Dedifferentiated amniotic fluid mesenchymal stem cell (primary cell): ENCODE results near the gene SHISA9.

Experiments used
- DNase-seq: peaks from one replicate; pipeline ENCODE4 v3.0.0-alpha.2; 2016; ENCODE audit errors: extremely low spot score

The SHISA9 gene

DNA sequence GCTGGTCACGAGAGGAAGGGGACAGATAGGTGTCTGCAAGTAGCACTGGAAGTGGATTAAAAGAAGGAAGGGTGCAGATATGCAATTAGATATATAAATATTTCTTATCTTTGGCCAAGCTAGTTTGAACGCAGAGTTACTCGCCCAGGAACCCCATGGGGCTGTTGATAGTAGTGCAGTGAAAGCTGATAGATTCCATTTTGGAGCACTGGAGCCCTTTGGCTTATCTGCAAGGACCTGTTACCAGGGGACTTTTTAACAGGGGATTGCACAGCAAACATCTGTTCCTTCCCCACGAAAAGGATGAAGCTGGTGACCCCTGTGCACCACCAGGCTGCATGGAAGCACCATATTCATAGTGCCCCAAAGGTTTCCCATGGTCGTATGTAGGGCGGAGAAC lies 218.7 kb downstream of the SHISA9 start:
- no peak for DNase-seq

DNA sequence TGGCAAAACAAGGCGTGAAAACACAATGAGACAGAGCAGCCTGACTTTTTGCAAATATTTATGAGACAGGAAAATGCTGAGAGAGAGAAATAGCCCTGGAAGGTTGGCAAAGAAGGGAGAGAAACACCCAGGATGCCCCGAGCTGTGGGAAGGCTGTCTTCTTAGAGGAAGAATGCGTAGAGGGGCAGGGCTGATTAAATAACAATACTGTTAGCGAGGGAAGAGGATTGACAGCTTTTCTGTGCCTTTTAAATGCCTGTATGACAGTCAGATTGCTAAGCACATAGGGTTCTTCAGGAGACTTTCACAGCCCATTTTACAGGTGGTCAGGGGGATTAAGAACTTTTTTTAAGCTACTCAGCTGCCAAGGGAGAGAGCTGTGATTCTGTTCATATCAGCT lies 219.2 kb downstream of the SHISA9 start:
- DNase-seq, result no peak

DNA sequence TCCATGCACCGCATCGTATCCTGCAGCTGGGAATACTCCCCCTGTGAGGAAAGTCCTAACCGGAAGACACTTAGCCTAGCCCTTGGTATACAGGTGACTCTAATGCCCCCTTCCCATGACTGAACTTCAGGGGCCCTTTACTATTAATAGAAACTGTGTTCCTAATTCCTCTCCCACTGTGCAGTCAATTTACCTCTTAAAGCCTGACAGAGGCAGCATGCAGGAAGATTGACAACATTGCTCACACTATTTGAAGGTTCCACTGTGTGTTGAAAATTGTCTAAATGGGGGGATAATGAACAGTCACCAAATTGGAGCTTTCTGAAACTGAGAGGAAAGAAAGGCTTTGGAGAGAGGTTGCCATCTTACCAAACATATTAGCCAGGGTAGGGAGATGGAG lies 222.6 kb downstream of the SHISA9 start:
- no peak for DNase-seq

DNA sequence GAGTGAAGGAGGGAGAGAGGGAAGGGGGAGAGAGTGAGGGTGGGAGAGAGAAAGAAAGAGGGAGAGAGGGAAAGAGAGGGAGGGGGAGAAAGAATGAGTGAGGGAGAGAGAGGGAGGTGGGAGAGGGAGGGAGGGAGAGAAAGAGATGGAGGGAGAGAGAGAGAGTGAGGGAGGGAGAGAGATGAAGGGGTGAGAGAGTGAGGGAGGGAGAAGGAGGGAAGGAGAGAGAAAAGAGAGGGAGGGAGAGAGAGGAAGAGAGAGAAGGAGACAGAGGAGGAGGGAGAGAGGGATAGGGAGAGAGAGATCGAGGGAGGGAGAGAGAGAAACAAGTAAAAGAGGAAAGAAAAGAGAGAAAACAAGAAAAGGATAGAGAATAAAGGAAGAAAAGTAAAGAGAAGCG lies 225.7 kb downstream of the SHISA9 start:
- no peak for DNase-seq

DNA sequence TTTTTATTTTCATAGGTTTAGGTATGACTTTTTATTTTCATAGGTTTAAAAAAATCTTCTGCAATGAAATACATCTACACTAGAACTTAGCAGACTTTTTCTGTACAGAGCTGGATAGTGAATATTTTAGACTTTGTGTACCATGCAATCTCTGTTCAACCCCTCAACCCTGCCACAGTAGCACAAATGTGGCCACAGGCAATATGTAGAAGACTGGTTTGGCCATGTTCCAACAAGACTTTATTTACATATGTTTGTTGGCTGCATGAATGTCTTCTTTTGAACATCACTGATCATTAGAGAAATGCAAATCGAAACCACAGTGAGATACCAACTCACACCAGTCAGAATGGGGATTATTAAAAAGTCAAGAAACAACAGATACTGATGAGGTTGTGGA lies 229.2 kb downstream of the SHISA9 start:
- DNase-seq, result no peak

DNA sequence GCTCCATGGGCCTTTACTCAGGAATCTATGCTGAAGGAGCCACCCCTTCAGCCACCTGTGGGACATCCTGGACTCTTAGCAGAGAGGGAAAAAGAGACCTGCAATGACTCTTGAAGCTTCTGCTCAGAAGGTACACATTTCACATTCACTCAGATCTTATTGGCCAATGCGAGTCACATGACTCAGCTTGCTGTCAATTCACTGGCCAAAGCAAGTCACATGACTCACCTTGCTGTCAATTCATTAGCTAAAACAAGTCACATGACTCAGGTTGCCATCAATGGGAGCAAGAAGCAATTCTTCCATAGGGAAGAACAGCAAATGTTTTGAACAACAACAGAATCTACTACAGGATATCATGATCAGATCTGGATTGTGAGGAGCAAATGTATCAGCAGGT lies 233.4 kb downstream of the SHISA9 start:
- no peak for DNase-seq

DNA sequence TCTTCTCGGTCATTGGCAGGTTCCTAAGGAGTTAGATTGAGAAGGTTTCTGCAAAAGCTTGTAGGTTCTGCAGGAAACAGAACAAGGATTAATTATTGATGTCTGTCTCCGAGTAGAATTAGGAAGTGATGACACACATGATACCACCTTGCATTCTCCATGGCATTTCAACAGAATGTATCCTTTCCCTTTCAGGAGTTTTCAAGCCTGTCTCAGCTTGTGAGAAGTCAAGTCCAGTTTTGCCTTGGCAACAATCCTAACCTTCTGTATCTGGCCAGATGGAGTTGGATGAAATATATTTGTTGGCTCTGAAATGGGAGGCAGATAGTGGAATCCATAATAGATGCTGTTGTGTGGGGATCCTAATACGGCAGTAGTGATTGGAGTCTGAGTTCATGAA lies 235.5 kb downstream of the SHISA9 start:
- DNase-seq, result no peak

DNA sequence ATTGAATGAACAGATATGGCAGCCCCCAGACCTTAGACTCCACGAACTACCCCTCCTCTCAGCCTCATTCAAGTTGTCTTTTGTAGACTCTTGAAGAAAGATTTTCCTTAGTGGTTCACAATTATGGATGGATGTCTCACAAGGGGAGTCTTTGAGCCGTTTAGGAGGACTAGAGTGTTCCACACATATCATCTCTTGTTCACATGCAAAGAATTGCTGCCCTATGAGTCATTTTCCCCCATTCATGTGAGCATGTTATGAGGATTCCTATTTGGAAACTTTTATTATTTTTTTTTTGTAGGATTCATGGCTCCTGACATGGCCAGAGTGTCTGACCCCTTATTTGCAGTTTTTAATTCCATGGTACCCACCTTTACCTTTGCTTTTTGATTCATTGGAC lies 237.1 kb downstream of the SHISA9 start:
- no peak for DNase-seq

DNA sequence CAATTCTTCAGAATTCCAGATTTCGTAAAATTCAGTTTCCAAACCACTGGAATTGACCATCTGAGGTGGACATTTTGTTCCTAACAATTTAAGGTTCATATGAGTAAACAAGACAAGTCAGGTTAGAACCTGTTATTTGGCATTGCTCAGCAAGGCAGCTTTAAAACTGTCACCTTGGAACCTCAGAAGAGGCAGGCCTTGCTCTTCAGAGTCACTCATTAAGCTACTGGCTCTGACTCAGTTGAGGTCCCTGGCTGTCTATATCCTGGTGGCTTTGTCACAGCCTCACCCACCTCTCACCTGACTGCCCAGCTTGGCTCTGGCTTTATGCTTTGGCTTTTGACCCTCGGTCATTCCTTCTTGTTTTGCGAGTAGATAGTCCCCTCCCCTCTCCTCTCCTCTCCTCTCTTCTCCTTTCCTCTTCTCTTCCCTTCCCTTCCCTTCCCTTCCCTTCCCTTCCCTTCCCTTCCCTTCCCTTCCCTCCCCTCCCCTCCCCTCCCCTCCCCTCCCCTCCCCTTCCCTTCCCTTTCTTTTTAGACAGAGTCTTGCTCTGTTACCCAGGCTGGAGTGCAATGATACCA lies 238.4 kb downstream of the SHISA9 start:
- no peak for DNase-seq

DNA sequence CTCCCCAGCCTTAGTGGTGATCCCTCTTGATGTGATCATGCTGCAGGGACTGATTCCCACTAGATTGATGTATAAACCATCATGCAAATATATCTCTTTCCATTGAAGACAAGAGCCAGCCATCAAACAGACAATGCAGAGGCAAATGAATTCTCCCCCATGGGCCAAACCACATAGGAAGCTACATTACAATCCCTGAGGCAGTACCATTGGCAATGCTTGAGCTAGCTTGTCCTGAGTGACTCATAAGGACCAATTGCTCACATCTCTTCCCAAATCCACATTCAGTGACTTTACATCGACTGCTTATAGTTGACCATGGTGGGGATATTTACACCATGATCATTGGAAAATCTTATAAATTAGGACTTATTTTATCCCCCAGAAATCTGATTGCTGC lies 242.2 kb downstream of the SHISA9 start:
- DNase-seq, result no peak

DNA sequence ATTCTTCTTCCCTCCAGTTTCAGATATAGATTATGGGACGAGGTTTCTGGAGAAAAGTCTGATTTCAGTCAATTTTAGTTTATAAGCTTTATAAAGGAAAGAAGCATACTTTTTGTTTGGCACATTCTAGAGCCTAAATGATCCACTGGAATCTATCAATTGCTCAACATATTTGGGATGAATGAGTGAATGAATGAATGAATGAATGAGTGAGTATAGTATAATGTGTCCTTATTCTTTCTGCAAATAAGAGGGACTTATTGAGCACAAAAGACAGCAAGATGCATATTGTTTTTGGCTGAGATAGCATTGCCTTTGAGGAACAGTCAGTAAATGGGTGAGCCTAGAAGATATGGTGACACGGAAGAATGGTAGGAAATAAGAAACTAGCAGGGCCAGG lies 245.4 kb downstream of the SHISA9 start:
- DNase-seq, result no peak

DNA sequence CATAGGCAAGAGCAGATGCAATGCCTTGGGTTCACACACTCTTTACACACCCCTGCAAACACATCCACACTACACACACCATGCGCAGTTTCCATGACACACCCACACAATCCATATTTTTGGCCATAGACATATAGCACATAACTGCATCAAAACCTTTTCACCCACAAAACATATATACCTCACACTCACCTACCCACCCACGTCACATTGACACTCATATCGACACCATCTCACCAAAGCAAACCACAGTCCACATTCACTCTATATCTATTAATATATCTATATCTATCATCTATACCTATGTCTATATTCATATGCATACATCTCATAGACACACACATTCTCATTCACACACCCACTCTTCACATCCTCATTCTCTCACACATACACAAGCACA lies 246.9 kb downstream of the SHISA9 start:
- DNase-seq, result no peak

DNA sequence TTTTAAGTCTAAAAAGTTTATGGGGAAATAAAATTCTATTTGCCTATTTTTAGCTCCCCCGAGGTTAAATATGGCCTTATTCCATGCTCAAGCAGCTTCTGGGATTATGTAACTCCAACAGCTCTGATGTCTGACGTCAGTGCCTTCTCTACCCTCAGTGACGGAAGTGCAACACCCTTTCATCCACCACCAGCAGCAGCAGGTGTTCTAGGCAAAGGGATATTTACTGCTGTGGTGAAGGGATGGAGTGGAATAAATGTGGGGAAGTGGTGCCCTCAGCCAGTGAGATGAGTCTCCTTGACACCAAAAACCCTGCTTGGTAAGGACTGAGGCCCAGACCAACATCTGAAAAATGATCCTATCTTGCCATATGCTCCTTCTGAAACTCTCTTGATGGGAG lies 247.4 kb downstream of the SHISA9 start:
- no peak for DNase-seq

DNA sequence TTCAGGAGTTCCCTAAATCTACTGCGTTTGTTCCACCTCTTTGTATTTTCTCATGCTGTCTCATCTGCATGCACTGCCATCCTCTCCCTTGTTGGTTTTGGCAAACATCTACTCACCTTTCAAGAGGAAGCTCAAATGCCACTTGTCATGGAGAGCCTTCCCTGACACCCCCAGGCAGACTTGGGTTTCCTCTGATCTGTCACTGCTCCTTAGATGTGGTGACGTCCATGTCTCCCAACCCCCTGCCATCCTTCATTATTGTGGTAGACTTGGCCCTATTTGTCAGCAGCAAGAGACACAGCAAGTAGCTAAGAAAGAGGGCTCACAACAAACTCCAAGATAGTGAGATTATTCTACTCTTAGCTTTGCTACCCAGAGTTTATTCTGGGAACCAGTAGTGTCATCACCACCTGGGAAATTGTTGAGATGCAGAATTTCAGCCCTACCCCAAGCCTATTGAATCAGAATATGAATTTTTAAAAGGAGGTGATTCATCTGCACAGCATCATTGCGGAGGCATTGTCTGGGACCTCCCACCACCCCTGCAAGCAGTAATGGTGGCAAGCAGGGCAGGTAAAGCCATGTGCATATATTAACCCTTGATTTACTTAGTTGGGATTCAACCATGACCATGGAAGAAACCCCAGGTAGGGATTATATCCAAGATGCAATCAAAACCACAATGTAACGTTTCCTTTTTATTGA lies 248.9 kb downstream of the SHISA9 start:
- no peak for DNase-seq

DNA sequence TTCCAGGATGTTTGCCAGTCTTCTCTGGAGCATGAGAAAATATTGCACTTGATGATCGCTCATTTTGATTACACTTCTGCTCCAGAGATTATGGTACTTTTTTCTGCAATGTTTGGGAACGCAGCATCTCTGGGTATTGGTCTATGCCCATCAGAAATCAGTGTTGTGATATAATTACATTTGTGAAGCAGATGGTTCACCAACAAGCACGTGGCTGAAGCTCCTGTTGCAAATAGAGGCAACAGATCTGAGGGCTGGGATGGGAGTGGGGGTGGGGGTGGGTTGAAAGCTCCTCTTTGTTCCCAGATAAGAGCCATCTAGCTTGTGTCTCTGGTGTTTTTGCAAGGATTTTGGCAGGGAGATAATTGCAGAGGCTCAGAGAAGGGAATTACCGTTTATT lies 252.3 kb downstream of the SHISA9 start:
- DNase-seq, result no peak

DNA sequence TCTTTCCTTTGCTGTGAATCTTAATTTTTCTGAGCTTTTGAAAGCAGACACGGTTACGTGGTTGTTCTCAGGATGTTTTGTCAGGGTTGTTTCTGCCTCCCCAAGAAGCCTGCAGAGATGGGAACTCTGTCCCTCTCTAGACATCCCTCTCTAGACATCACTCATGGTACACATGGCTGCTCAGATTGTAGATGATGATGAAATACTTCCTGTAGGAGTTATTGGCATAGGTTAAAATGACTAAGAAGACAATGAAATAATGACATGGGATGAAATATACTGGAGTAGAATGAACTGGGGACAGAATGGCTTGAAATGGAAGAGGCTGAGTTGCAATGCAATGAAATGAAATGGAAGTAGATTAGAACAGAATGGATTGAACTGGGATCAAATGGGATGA lies 253.4 kb downstream of the SHISA9 start:
- DNase-seq, result no peak

DNA sequence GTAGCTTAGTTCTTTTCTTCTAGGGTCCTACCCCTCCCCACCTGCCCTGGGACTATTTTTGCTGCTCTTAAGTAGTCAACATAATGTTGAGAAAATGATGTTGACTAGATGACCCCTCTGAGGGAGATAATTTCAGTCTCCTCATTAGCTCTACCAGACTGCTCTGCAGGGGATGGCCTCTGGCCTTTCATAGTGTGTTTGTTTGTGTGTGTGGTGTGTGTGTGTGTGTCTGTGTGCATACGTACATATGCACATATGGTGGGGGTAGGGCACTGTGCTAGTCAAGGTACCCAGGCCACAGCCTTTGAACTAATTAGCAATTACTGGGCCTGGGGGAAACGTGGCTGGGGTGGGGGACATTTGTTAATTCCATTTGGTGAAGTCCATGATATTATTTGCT lies 254.0 kb downstream of the SHISA9 start:
- no peak for DNase-seq

DNA sequence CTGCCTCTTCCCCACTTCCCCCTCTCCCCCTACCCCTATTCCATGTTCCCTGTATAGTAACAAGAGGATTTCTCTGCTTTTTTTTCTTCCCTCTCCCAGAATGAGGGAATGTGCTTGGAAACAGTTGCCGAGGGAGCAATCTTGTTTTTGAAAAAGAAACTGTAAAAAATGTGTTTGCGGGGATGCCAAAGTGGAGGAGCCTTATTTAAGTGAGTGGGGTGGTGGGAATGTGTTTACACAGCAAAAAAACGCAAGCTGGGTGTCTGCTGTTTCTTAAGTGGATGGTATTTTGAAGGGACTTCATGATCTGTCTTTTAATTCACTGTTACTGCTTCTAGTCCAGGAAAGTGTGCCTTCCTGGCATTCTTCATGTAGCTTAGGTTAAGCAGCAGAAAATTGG lies 254.4 kb downstream of the SHISA9 start:
- DNase-seq, result no peak

DNA sequence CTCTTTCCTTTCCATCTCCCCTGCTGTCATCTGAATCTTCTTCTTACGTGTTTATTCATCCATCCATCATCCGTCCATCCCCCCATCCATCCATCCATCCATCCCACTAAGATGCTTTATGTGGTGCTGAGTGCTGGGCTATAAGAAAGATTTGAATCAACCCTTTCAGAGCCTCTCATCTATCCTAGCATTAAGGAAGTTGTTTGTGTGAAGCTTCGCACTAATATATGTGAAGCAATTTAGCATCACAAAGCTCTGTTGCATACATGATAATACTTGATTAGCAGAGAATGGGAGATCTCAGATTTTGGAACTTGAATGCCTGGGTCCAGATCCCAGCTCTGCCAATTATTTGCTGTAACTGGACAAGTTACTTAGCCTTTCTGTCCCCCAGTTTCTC lies 255.7 kb downstream of the SHISA9 start:
- no peak for DNase-seq

DNA sequence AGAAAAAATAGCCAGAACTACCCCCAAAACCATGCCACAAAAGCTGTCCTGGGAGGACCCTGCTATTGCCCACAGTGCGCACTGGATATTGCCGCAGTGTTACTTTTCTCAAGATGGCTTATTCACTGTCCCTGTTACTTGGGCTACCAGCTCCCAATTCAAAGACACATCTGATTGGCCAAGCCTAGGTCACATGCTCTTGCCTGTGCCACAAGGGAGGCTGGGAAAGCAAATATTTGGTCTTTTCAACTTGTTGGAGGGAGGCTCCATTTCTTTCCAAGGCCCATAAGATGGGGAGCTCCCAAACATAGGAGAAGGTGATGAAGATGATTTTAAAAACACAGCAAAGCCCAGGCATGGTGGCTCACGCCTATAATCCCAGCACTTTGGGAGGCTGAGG lies 257.0 kb downstream of the SHISA9 start:
- DNase-seq, result no peak

DNA sequence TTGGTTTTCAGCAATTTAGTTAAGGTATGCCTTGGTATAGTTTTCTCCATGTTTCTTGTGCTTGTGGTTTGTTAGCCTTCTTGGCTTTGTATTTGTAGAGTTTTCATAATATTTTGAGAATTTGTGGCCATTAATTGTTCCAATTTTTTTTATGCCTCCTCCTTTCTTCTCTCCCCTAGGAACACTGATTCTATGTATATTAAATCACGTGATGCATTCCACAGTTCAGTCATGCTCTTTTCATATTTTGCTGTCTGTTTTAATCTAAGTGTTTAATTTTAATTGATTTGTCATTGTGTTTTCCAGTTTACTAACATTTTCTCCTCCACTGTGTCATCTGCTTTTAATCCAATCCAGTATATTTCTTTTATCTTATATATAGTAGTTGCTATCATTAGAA lies 263.6 kb downstream of the SHISA9 start:
- no peak for DNase-seq

DNA sequence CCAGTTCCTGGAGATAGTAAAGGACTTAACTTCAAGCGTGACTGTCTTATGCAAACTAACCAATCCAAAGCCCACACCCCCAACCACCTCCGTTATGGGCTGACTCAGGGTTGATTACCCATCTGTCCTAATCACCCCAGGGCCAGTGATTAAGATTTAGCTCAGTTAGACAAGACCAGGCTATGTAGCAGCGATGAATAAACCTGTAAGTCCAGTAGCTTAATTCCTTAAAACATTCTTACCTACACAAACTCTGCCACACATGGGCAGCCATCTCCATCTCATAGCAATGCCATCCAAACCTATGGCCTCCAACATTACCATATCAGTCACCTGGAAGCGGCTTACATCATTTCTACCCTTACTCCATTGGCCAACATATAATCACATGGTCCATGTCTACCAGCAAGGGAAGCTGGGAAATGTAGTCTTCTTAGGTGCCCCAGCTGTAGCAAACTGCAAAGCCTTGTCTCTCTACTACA lies 266.7 kb downstream of the SHISA9 start:
- no peak for DNase-seq

DNA sequence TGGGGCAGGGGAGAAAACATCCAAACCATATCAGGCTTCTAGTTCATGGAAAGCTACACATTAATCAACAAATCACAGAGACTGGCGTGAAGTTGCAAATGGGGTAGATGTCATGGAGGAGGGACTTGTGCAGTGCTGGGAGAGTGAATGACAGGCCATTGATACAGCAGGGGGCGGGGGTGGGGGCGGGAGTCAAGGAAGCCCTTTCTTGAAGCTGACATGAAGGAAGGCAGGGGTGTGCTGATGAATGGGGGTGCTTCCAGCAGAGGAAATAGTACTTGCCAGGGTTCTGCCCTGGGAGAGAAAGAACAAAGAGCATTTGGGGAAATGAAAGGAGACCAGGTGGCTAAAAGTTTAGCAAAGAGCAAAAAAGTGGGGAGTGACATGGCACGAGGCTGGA lies 269.9 kb downstream of the SHISA9 start:
- no peak for DNase-seq

DNA sequence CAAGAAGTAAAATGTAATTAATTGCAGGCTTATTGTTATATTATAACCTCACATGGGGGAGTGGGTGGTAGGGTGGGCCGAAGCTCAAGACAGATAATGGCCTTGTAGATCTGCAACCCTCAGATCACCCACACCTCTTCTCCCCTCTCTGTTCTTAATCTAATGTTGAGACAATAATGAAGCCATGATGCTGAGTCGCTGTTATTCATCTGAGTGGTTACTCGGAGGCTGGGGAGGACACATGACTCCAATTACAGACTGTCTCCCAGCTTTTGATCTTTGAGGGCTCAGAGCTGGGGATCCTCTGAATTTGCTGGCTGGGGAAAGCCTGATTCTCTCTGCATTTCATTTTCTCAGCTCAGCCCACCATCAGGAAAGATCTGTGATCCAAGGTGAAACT lies 275.3 kb downstream of the SHISA9 start:
- DNase-seq, result no peak
